Measurements from ENCODE around the gene ZNF710.
"Not testable (repeated sequence)": the region's sequence is repeated elsewhere in the genome, so short reads cannot be mapped to it uniquely, and the experiment has no call there.

ZNF710 gene

DNA sequence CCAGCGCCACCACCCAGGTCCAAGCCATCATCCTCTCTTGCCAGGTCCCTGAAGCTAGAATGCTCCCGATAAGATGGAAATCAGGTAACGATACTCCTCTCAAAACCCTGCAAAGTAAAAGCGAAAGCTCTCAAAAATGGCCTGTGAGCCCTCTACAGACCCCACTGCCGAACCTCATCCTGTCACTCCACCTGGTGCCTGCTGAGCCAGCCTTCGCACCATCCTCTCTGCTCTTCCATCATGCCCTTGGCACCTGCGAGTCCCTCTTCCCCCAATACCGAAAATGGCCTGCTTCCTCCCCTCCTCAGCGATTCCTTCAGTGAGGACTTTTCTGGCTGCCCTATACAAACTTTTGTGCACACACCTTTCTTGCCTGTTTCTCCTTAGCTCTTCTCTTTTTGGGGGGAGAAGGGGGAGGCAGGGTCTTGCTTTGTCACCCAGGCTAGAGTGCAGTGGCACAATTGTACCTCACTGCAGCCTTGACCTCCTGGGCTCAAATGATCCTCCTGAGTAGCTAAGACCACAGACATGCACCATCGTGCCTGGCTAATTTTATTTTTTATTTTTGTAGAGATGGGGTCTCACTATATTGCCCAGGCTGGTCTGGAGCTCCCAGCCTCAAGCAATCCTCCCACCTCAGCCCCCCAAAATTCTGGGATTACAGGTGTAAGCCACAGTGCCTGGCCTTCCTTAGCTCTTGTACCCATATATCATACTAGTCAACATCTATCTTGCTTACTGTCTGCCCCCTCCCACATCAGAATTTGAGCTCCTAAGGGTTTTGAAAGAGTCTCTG, 98.1 kb downstream of the ZNF710 start:
- H3K27ac Mint-ChIP-seq = peak overlapping the region; percentile 92 to 98
- H3K27me3 Mint-ChIP-seq = no peaks in the 10 kb centered on the region
- no peaks in the 10 kb centered on the region for H3K9me3 Mint-ChIP-seq
- peaks cover 39% of the 10 kb centered on the region for H3K36me3 Mint-ChIP-seq (ENCODE audit: insufficient read depth)
- H3K4me1 Mint-ChIP-seq (ENCODE audit: low read depth in 2 of 2) = peaks cover 74 to 76% of the 10 kb centered on the region in 2 donors
- DNase-seq = peak; percentile 40 to 50 (median 40)
- peak overlapping the region; percentile 78 to 86 for H3K4me3 Mint-ChIP-seq
- peak; percentile 23 for ATAC-seq (replicated peaks)

DNA sequence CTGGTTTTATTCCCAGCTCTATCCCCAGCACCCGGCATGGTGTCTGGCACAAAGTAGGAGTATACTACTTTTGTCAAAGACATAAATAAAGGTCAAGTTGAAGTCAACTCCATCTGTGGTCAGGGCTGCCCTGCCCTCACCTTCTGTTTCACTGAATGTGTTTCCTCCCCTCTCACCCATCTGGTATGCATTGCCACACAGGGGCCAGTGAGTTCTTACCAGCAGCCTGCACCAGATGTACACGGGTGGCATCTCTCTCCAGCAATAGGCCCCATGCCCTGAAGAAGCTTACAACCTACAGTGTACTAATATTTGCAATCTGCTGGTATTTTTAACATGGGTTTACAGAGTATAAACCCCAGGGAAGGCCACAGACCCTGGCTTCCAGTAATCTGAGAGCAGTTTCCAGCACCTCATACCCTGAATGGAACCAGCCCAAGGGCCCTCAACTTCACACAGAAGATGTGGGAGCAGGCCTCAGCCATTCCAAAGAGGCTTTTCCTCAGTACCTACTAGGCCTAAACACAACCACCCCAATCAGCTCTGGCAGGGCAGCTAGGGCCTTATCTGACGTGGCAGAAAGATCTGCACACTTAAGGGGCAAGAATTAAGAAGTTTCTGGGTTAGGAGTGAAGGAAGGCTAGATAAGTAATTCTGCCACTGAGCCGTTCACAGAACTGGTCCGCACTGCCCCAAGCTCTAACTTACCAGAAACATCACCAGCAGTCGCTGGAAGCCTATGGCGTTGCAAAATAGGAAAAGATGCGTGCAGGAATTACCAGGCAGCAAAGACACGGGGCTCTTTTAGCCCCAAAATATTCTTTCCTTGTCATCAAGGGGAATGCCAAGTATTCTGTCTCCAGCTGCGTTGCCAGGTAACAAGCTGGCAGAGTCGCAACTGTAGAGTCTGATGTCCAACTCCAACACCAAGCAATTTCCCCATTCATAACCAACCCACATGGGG, 99.0 kb downstream of the ZNF710 start:
- Mint-ChIP-seq H3K9me3 (no peaks in the 10 kb centered on the region), H3K4me3 (peak overlapping the region; percentile 78 to 86), H3K27ac (peak overlapping the region; percentile 92 to 98), H3K4me1 (ENCODE audit: low read depth in 2 of 2) (peaks cover 67% of the 10 kb centered on the region in 2 donors), H3K36me3 (ENCODE audit: insufficient read depth) (peaks cover 39% of the 10 kb centered on the region), H3K27me3 (no peaks in the 10 kb centered on the region)
- no peak for DNase-seq
- no peak for ATAC-seq (replicated peaks)

DNA sequence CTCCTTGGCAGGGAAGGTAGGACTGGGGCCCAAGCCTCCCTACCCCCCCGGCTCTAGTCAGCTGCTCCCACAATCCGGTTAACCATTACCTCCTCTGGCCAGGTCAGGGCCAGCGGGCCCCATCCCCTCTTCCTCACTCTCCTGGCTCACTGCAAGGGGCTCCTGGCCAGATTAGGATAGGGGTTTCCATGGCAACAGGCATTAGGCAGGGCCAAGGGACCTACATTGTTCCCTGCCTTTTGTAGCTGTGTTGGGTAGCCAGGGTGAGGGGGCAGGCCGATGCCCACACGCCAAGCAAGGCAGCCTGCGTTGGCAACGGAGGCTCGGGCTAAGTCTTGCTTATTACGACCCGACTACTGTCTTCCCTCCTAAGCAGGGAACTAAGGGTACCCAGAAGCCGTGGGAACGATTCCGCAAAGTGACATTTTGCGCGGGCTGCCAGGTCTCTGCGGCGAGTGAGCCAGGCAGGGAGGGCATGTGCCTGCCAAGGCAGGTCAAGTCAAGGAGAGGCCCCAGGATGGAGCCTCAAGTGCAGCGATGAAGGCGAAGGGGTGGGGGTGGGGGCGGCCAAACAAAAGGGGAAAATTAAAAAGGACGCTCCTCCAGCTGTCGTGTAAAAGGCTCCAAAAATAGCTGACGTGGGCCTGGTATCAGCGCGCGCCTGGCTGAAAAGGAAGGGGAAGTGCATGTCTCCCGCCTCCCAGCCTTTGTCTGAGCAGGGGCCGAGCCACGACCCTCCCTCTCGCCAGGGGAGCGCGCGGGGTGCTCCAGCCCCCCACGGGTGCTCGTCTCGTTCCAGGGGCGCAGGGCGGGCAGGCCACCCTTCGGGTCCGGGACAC, 100.2 kb downstream of the ZNF710 start:
- no peak for DNase-seq
- Mint-ChIP-seq H3K27me3 (no peaks in the 10 kb centered on the region), H3K4me1 (ENCODE audit: low read depth in 2 of 2) (peaks cover 55 to 58% of the 10 kb centered on the region in 2 donors), H3K36me3 (ENCODE audit: insufficient read depth) (peaks cover 32% of the 10 kb centered on the region), H3K27ac (peak overlapping the region; percentile 92 to 98), H3K4me3 (peak overlapping the region; percentile 78 to 86), H3K9me3 (no peaks in the 10 kb centered on the region)
- ATAC-seq (replicated peaks) = no peak

DNA sequence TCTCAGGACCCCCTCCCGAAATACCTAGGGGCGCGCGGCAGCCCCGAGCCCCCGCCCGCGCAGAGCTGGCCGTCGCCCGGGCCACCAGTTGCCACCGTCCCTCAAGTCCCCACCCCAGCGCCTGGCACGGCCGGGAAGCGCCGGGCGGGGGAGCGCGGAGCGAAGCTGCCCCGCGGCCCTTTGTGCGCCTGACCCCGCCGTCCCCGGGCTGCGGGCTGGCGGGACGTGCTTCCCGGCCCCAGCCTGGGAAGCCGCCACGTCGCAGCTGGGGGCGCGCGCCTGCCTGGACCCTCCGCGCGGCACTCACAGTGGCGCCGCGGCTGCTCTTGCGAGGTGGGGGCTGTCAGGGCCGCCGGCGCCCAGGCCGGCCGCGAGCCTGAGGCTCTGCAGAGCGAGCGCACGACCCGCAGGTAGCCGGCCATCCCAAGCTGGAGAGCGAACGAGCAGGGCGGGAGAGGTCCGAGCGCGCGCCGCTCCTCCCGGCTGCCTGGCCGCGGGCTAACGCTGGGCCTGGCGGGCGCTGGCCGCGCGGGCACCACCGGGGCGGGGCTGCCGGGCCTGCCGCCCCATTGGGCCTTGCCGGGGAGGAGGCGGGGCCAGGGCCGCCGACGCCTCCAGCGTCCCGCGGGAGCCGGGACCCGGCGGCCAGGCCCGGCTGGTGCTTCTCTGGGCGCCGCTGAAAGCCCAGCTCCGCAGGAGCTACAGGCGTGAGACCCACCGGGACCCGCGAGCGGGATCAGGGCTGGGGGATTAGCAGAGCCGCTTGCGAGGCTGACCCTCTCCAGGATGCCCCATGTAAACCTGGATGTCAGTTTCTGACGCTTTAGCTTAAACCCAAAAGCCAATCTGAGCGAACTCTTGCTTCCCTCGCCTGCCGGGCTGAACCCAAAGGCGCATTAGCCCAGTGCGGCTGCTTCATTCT, 101.1 kb downstream of the ZNF710 start, which contains the start of gene IDH2:
TSS of gene IDH2 (minus strand) at position 500 of the 922 bp plus-strand sequence. CDS start at position 422, 78 bp downstream.
- H3K4me1 Mint-ChIP-seq (ENCODE audit: low read depth in 2 of 2) = peaks cover 48 to 51% of the 10 kb centered on the region in 2 donors

DNA sequence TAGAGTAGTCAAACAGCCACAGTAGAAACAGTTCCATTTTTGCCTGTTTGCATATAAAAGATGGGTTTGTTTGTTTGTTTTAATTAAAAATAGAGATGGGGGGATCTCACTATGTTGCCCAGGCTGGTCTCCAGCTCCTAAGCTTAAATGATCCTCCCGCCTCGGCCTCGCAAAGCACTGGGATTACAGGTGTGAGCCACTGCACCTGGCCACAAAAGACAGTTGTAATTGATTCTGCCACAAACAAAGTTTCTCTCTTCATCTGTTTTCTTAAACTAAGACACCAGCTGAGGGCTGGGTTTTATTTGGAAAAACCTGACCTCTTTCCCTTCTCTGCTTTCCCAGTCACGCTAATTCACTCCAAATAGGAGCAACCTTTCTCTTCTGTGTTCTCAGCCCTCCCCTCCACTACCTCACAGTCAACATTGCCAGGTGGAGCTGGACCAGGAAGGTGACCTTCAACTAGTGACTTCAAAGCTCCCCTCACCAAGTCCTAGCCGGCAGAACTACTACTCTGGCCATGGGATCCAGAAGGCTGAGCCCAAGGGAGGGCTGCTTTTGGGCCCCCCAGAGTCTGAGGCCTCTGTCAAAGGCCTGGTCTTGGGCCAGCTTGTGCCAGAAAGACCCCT, 102.7 kb downstream of the ZNF710 start:
- Mint-ChIP-seq H3K4me3 (peak overlapping the region; percentile 78 to 86), H3K36me3 (ENCODE audit: insufficient read depth) (peaks cover 23% of the 10 kb centered on the region), H3K4me1 (ENCODE audit: low read depth in 2 of 2) (peaks cover 36 to 40% of the 10 kb centered on the region in 2 donors), H3K27me3 (no peaks in the 10 kb centered on the region), H3K27ac (peak overlapping the region; percentile 85 to 86), H3K9me3 (no peaks in the 10 kb centered on the region)
- ATAC-seq (replicated peaks) (no peak), DNase-seq (no peak)

More for the DNA sequence above, 101.1 kb downstream of the ZNF710 start, which contains the start of gene IDH2:
- peak within 1 kb of the TSS; percentile 92 to 98 for H3K27ac Mint-ChIP-seq
- no peaks in the 10 kb centered on the region for H3K9me3 Mint-ChIP-seq
- H3K36me3 Mint-ChIP-seq (ENCODE audit: insufficient read depth) = peaks cover 24% of the 10 kb centered on the region
- DNase-seq (peak; percentile 55 to 70 (median 64)), ATAC-seq (replicated peaks) (peak; percentile 71)
- H3K27me3 Mint-ChIP-seq = no peaks in the 10 kb centered on the region
- peak within 1 kb of the TSS; percentile 78 to 86 for H3K4me3 Mint-ChIP-seq

DNA sequence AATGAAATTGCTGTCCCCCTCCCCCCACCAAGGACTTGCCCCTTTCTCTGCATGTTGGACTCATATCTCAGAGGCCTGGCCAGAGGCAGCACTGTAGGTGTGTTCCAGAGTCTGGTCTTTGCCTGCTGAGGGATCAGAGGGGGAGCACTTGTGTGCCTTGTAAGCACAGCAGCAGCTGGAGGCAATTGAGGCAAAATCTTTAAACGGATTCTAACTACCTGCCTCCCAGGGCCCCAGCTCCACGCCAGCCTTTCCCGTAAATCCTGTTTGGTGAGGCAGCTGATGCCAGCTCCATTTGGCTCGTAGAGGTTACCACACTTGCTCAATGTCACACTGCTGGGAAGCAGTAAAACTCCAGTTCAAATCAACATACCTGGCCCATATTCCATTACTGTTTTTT, 103.4 kb downstream of the ZNF710 start:
- DNase-seq = no peak
- ATAC-seq (replicated peaks) = no peak
- Mint-ChIP-seq H3K27ac (no peak overlapping the region), H3K4me1 (ENCODE audit: low read depth in 2 of 2) (peaks cover 28 to 32% of the 10 kb centered on the region in 2 donors), H3K36me3 (ENCODE audit: insufficient read depth) (peaks cover 18% of the 10 kb centered on the region), H3K27me3 (no peaks in the 10 kb centered on the region), H3K9me3 (no peaks in the 10 kb centered on the region), H3K4me3 (no peak overlapping the region)

DNA sequence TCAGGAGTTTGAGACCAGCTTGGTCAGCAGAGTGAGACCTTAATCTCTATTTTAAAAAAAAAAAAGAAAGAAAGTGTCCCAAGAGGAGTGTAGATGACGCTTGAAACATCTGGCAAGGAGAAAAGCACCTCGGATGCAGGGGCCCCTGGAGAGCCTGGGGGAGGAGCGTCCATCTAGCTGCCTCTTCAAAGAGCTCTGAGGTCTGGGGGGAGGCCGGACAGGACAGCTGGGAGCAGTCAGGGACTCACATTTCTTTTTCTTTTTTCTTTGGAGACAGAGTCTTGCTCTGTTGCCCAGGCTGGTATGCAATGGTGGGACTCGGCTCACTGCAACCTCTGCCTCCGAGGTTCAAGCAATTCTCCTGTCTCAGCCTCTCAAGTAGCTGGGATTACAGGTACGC, 104.4 kb downstream of the ZNF710 start:
- Mint-ChIP-seq H3K4me3 (no peak overlapping the region), H3K4me1 (ENCODE audit: low read depth in 2 of 2) (peaks cover 20 to 23% of the 10 kb centered on the region in 2 donors), H3K9me3 (no peaks in the 10 kb centered on the region), H3K27me3 (no peaks in the 10 kb centered on the region), H3K27ac (no peak overlapping the region), H3K36me3 (ENCODE audit: insufficient read depth) (peaks cover 13% of the 10 kb centered on the region)
- no peak for DNase-seq
- no peak for ATAC-seq (replicated peaks)

DNA sequence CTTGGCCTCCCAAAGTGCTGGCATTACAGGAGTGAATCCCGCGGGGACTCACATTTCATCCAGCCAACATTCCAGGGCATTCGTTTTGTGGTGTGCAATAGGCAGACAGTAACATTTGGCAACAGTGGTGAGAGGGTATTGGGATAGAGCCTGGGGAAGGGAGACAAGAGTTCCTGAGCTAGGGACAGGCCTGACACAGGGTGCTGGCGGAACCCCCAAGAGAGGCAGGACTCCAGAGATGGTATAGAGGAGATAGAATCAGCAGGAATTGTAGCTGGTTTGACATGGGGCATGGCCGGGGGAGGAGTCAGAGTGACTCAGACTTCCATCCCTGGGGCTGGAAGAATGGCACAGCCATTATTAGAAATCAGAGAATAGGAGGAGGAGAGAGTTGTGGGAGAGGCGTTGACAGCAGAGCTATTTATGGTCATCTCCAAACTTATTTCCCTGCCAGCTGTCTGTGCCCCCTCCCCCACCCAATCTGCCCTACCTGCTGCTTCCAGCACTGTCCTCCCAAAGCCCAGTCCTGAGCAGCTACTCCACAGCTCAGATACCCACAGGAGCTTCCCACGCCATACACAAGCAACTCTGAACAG, 105.5 kb downstream of the ZNF710 start:
- peaks cover 13% of the 10 kb centered on the region for H3K36me3 Mint-ChIP-seq (ENCODE audit: insufficient read depth)
- DNase-seq (no peak), ATAC-seq (replicated peaks) (no peak)
- H3K9me3 Mint-ChIP-seq = no peaks in the 10 kb centered on the region
- no peak overlapping the region for H3K4me3 Mint-ChIP-seq
- peaks cover 9 to 12% of the 10 kb centered on the region in 2 donors for H3K4me1 Mint-ChIP-seq (ENCODE audit: low read depth in 2 of 2)
- H3K27ac Mint-ChIP-seq = no peak overlapping the region
- H3K27me3 Mint-ChIP-seq = no peaks in the 10 kb centered on the region

DNA sequence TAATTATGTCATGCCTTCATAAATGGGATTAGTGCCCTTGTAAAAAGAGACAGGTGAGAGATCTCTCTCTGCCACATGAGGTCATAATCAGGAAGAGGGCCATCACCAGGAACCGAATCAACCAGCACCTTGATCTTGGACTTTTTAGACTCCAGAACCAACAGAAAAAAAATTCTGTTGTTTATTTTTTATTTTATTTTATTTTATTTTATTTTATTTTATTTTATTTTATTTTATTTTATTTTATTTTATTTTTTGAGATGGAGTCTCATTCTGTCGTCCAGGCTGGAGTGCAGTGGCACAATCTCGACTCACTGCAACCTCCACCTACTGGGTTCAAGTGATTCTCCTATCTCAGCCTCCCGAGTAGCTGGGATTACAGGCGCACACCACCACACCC, 106.9 kb downstream of the ZNF710 start:
- not testable (repeated sequence) for H3K27ac Mint-ChIP-seq; DNase-seq; H3K27me3 Mint-ChIP-seq; H3K4me3 Mint-ChIP-seq; H3K9me3 Mint-ChIP-seq; H3K36me3 Mint-ChIP-seq (ENCODE audit: insufficient read depth); H3K4me1 Mint-ChIP-seq (ENCODE audit: low read depth in 2 of 2); ATAC-seq (replicated peaks)

DNA sequence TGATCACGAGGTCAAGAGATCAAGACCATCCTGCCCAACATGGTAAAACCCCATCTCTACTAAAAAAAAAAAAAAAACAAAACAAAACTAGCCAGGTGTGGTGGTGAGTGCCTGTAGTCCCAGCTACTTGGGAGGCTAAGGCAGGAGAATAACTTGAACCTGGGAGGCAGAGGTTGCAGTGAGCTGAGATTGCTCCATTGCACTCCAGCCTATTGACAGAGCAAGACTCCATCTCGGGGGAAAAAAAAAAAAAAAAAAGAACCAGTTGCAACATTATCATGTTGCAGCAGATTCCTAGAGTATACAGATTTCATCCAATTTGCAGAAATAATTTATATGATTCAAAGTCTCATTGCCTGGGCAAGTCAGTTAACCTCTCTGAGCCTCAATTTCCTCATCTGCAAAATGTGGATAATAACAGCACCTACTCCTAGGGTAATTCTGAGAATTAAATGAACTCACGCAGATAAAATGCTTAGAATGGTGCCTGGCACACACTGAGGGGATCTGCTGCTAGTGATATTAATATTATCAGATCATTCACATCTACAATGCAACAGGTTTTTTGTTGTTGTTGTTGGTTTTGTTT, 108.1 kb downstream of the ZNF710 start:
- not testable (repeated sequence) for H3K36me3 Mint-ChIP-seq (ENCODE audit: insufficient read depth); H3K9me3 Mint-ChIP-seq; H3K27ac Mint-ChIP-seq; H3K27me3 Mint-ChIP-seq; H3K4me3 Mint-ChIP-seq; DNase-seq; ATAC-seq (replicated peaks); H3K4me1 Mint-ChIP-seq (ENCODE audit: low read depth in 2 of 2)

DNA sequence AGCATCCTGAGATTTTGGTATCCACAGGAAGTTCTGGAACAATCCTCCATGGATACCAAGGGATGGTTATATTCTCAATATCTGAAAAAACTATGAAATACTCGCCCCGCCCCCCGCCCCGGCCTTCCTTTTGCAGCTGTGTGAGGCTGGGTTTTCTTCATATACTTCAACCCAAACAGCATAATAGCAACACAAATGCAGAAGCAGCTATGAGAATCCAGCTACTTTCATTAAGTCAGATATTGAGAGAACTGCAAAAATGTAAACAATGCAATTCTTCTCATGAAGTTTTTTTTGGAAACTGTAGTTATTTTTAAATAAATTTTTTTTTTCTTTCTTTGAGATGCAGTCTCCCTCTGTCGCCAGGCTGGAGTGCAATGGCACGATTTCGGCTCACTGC, 112.0 kb downstream of the ZNF710 start:
- H3K9me3 Mint-ChIP-seq = peaks cover 0 to 5% of the 10 kb centered on the region in 2 donors
- no peaks in the 10 kb centered on the region for H3K4me1 Mint-ChIP-seq (ENCODE audit: low read depth in 2 of 2)
- H3K36me3 Mint-ChIP-seq (ENCODE audit: insufficient read depth) = no peaks in the 10 kb centered on the region
- no peak for DNase-seq
- H3K27ac Mint-ChIP-seq = no peak overlapping the region
- no peak overlapping the region for H3K4me3 Mint-ChIP-seq
- H3K27me3 Mint-ChIP-seq = no peaks in the 10 kb centered on the region
- no peak for ATAC-seq (replicated peaks)
